Mesothelial cell of epicardium (in vitro differentiated cells): Measurements from ENCODE around the gene GALR3. TPM values are rescaled to one million over a fixed set of nuclear protein-coding genes. Genes with fewer than 3 reads are reported as not detected.

Experiments used
- DNase-seq, 2 experiments: peaks; one replicate each; pipeline ENCODE4 v3.0.0; 2021; ENCODE audit warnings: low spot score in 2 of 2; ENCODE audit not compliant: unreplicated experiment in 2 of 2
- H3K27ac Mint-ChIP-seq: 2 replicates; pipeline ENCODE4 v1.8.0; 2021; ENCODE audit warnings: mixed read lengths
- H3K27me3 Mint-ChIP-seq: 2 replicates; pipeline ENCODE4 v1.8.0; 2021; ENCODE audit warnings: low read depth, mixed read lengths
- H3K36me3 Mint-ChIP-seq: 2 replicates; pipeline ENCODE4 v1.8.0; 2021; ENCODE audit warnings: mixed read lengths
- H3K4me1 Mint-ChIP-seq: 2 replicates; pipeline ENCODE4 v1.8.0; 2021; ENCODE audit warnings: mixed read lengths
- H3K4me3 Mint-ChIP-seq: 2 replicates; pipeline ENCODE4 v1.8.0; 2021; ENCODE audit warnings: mild to moderate bottlenecking, moderate library complexity, mixed read lengths
- H3K9me3 Mint-ChIP-seq: 2 replicates; pipeline ENCODE4 v1.8.0; 2021; ENCODE audit warnings: mixed read lengths
- CTCF ChIP-seq: fragments of 200-600 bp; sonication (generic); IDR thresholded peaks from one replicate; pipeline ENCODE4 v1.5.0; 2021; ENCODE audit warnings: antibody characterized with exemption; ENCODE audit not compliant: unreplicated experiment
- total RNA-seq: library from RNA; stranded (reverse); gene quantifications from 3 replicates; pipeline ENCODE4 v1.2.1, GENCODE V29; 2021

The GALR3 gene, protein sequence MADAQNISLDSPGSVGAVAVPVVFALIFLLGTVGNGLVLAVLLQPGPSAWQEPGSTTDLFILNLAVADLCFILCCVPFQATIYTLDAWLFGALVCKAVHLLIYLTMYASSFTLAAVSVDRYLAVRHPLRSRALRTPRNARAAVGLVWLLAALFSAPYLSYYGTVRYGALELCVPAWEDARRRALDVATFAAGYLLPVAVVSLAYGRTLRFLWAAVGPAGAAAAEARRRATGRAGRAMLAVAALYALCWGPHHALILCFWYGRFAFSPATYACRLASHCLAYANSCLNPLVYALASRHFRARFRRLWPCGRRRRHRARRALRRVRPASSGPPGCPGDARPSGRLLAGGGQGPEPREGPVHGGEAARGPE
- 0.22 to 0.31 TPM in 2 of 3 replicates, not detected in the other for total RNA-seq

DNA sequence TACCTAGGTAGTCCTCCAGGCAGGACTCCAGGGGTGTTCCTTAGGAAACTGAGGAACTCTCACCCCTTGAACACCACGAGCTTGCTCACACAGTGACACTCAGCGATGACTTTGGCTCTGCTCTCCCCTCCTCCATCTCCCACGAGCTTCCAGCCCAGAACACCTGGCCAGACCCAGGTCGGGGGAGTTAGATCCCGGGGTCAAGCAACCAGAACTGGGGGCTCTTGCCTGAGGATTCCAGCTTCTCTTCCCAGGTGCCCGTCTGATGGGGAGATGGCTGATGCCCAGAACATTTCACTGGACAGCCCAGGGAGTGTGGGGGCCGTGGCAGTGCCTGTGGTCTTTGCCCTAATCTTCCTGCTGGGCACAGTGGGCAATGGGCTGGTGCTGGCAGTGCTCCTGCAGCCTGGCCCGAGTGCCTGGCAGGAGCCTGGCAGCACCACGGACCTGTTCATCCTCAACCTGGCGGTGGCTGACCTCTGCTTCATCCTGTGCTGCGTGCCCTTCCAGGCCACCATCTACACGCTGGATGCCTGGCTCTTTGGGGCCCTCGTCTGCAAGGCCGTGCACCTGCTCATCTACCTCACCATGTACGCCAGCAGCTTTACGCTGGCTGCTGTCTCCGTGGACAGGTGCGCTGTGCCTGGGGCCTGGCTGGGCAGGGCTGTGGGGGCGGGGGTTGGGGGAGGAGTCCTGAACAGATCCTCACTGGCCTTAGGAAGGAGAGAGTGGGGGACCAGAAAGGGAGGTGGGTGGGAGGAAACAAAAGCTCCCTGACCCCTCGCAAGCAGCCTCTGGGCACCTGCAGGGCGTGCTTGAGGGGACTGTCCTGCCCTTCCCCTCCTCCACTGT is at the start of gene GALR3:
GALR3 (plus strand) TSS at position 249 of the 852 bp plus-strand sequence; CDS start at position 274, 25 bp downstream.
- peaks cover 9% of the 10 kb centered on the region for H3K4me1 Mint-ChIP-seq
- DNase-seq = no peak
- no peak within 1 kb of the TSS for H3K4me3 Mint-ChIP-seq
- no peak for TF ChIP-seq CTCF
- H3K9me3 Mint-ChIP-seq = no peaks in the 10 kb centered on the region
- H3K27ac Mint-ChIP-seq = no peak within 1 kb of the TSS
- peaks cover 60% of the 10 kb centered on the region for H3K27me3 Mint-ChIP-seq
- H3K36me3 Mint-ChIP-seq = peaks cover 3% of the 10 kb centered on the region

DNA sequence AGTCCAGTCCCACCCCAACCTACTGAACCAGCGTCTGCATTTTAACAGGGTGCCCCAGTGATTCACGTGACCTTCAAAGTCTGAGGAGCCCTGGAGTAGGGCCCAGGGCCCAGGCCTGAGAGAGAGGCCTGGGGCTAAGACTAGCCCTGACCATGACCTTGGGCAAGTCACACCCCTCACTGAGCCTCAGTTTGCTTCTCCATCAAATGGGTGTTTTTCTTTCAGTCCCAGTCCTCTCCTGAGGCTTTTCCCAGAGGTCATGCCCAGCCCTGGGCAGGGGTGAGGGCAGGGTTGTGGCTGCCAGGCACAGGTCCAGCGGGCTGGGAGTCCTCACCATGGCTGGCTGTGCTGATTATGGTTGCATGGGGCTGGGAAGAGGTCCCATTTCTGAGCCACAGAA is 48.5 kb upstream of the GALR3 start:
- no peaks in the 10 kb centered on the region for H3K9me3 Mint-ChIP-seq
- peaks cover 11% of the 10 kb centered on the region for H3K36me3 Mint-ChIP-seq
- TF ChIP-seq CTCF = no peak
- no peaks in the 10 kb centered on the region for H3K27me3 Mint-ChIP-seq
- H3K27ac Mint-ChIP-seq = no peak overlapping the region
- no peak overlapping the region for H3K4me3 Mint-ChIP-seq
- H3K4me1 Mint-ChIP-seq = no peaks in the 10 kb centered on the region
- DNase-seq = no peak

GRCh38 chr22:37775785-37776638 is 47.2 kb upstream of the GALR3 start:
- peak overlapping the region; percentile 60 for H3K27ac Mint-ChIP-seq
- no peaks in the 10 kb centered on the region for H3K9me3 Mint-ChIP-seq
- no peak overlapping the region for H3K4me3 Mint-ChIP-seq
- H3K4me1 Mint-ChIP-seq = no peaks in the 10 kb centered on the region
- peaks cover 8% of the 10 kb centered on the region for H3K36me3 Mint-ChIP-seq
- DNase-seq = no peak
- TF ChIP-seq CTCF = no peak
- no peaks in the 10 kb centered on the region for H3K27me3 Mint-ChIP-seq

GRCh38 chr22:37776639-37777005 is 46.6 kb upstream of the GALR3 start:
- no peaks in the 10 kb centered on the region for H3K4me1 Mint-ChIP-seq
- peak overlapping the region; percentile 60 for H3K27ac Mint-ChIP-seq
- no peaks in the 10 kb centered on the region for H3K27me3 Mint-ChIP-seq
- no peak overlapping the region for H3K4me3 Mint-ChIP-seq
- H3K36me3 Mint-ChIP-seq = peaks cover 5% of the 10 kb centered on the region
- H3K9me3 Mint-ChIP-seq = no peaks in the 10 kb centered on the region
- DNase-seq = no peak
- no peak for TF ChIP-seq CTCF

- H3K4me1 Mint-ChIP-seq = peaks cover 6% of the 10 kb centered on the region
- peaks cover 5% of the 10 kb centered on the region for H3K36me3 Mint-ChIP-seq
- no peaks in the 10 kb centered on the region for H3K27me3 Mint-ChIP-seq
- no peak overlapping the region for H3K27ac Mint-ChIP-seq
- TF ChIP-seq CTCF = no peak
- H3K4me3 Mint-ChIP-seq = no peak overlapping the region
- H3K9me3 Mint-ChIP-seq = no peaks in the 10 kb centered on the region
- no peak for DNase-seq
Observed at GRCh38 chr22:37777122-37777687, 46.0 kb upstream of the GALR3 start.
